ACC112 (cell line): ENCODE results near the gene NFATC2IP.
"Not testable (repeated sequence)": the region's sequence is repeated elsewhere in the genome, so short reads cannot be mapped to it uniquely, and the experiment has no call there.

Experiments
- H2AFZ ChIP-seq: fragments of 200-600 bp; sonication (generic); one replicate; pipeline ENCODE4 v1.6.0; 2017; ENCODE audit warnings: antibody characterized with exemption, low read length; ENCODE audit not compliant: unreplicated experiment
- H3K27ac ChIP-seq: fragments of 200-600 bp; sonication (generic); 2 replicates; pipeline ENCODE4 v1.5.1; 2014; ENCODE audit warnings: low read depth, mild to moderate bottlenecking, antibody characterized with exemption, low read length, moderate library complexity
- H3K27me3 ChIP-seq: fragments of 200-600 bp; sonication (generic); 2 replicates; pipeline ENCODE4 v1.6.1; 2014; ENCODE audit warnings: mild to moderate bottlenecking, antibody characterized with exemption, low read length, moderate library complexity, mixed read lengths; ENCODE audit not compliant: insufficient read depth
- H3K36me3 ChIP-seq: fragments of 200-600 bp; sonication (generic); 2 replicates; pipeline ENCODE4 v1.6.1; 2016; ENCODE audit warnings: mild to moderate bottlenecking, antibody characterized with exemption, low read length, moderate library complexity, mixed read lengths; ENCODE audit not compliant: insufficient read depth
- H3K4me1 ChIP-seq: fragments of 200-600 bp; sonication (generic); one replicate; pipeline ENCODE4 v1.6.1; 2016; ENCODE audit warnings: low read length, mixed read lengths; ENCODE audit not compliant: insufficient read depth, unreplicated experiment, control insufficient read depth
- H3K4me3 ChIP-seq: fragments of 200-600 bp; sonication (generic); 2 replicates; pipeline ENCODE4 v1.5.1; 2014; ENCODE audit warnings: mild to moderate bottlenecking, low read depth, low read length
- H3K79me2 ChIP-seq: fragments of 200-600 bp; sonication (generic); one replicate; pipeline ENCODE4 v1.6.0; 2016; ENCODE audit warnings: low read length; ENCODE audit not compliant: control insufficient read depth, unreplicated experiment, insufficient read depth

Gene NFATC2IP

DNA sequence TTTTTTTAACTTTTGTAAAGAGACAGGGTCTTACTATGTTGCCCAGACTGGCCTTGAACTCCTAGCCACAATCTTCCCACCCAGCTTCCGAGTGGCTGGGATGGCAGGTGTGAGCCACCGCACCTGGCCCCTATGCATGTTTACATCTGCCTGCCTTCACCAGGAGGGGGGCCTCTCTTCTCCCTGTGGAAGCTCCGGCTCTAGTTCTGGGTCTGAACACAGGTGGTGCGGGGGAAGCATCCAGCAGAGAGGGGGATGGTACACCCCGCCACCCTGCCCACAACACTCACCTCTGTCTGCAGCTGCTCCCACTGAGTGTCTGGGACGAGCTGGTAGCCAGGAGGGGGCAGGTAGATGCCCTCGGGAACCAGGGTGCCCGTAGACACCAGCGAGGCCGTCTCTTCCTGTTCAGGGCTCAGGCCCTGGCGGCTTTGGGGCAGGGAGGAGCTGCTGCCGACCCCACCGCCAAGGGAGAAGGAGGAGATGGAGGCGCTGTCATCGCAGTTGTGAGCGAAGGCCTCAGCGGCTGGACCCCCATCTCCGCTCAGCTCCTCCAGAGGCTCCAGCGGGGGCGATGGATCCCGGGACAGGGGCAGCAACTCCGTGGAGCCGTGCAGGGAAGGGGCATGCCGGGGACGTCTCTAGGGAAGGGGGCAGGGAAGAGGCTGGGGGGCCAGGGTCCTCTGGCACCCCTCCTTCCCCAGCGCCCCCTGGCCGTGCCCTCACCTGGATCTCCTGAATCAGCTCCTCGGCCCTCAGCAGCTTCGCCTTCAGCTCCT is 36.6 kb upstream of the NFATC2IP start:
- no peaks in the 10 kb centered on the region for H3K27me3 ChIP-seq
- peaks cover 4% of the 10 kb centered on the region; the same call in 1 of the 2 replicates for H3K36me3 ChIP-seq
- no peak overlapping the region for H3K4me3 ChIP-seq
- no peak overlapping the region for H2AFZ ChIP-seq
- peaks cover 4% of the 10 kb centered on the region for H3K4me1 ChIP-seq
- no peaks in the 10 kb centered on the region for H3K79me2 ChIP-seq
- no peak overlapping the region for H3K27ac ChIP-seq

- H3K4me3 ChIP-seq, result no peak overlapping the region
- H3K27me3 ChIP-seq, result no peaks in the 10 kb centered on the region
- no peaks in the 10 kb centered on the region for H3K79me2 ChIP-seq
- H3K36me3 ChIP-seq, result peaks cover 4% of the 10 kb centered on the region; the same call in 1 of the 2 replicates
- H2AFZ ChIP-seq, result no peak overlapping the region
- H3K27ac ChIP-seq, result no peak overlapping the region
- H3K4me1 ChIP-seq, result peaks cover 4% of the 10 kb centered on the region
Observed at GRCh38 chr16:28915181-28915580, 35.6 kb upstream of the NFATC2IP start.

DNA sequence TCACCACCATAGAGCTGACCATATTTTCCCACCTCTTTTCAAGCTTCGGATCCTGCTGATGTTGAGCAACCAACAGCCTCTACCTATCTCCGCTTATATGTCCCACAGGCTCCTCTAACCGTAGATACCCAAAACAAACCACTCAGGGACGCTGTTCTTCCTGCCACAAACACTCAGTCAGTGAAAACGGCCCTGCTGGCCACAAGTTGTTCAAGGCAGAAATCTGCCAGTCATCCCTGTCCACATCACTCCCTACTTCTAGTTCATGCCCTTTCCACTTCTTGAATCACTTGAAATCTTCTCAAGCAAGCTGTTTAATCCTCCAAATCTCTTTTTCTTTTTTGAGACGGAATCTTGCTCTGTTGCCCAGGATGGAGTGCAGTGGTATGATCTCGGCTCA is 33.6 kb upstream of the NFATC2IP start:
- H3K36me3 ChIP-seq, result peaks cover 4% of the 10 kb centered on the region; the same call in 1 of the 2 replicates
- no peak overlapping the region for H3K4me3 ChIP-seq
- H2AFZ ChIP-seq, result no peak overlapping the region
- peaks cover 4% of the 10 kb centered on the region for H3K4me1 ChIP-seq
- H3K27me3 ChIP-seq, result no peaks in the 10 kb centered on the region
- H3K27ac ChIP-seq, result no peak overlapping the region
- no peaks in the 10 kb centered on the region for H3K79me2 ChIP-seq

GRCh38 chr16:28918698-28919097 is 32.0 kb upstream of the NFATC2IP start:
- no peaks in the 10 kb centered on the region for H3K79me2 ChIP-seq
- no peak overlapping the region for H2AFZ ChIP-seq
- no peak overlapping the region for H3K27ac ChIP-seq
- peaks cover 4% of the 10 kb centered on the region; the same call in 1 of the 2 replicates for H3K36me3 ChIP-seq
- H3K4me1 ChIP-seq, result peaks cover 4% of the 10 kb centered on the region
- H3K27me3 ChIP-seq, result no peaks in the 10 kb centered on the region
- H3K4me3 ChIP-seq, result no peak overlapping the region

- H3K36me3 ChIP-seq, result no peaks in the 10 kb centered on the region
- H3K4me3 ChIP-seq, result no peak overlapping the region
- H3K79me2 ChIP-seq, result no peaks in the 10 kb centered on the region
- H2AFZ ChIP-seq, result no peak overlapping the region
- no peak overlapping the region for H3K27ac ChIP-seq
- H3K4me1 ChIP-seq, result peaks cover 4% of the 10 kb centered on the region
- no peaks in the 10 kb centered on the region for H3K27me3 ChIP-seq
Observed at GRCh38 chr16:28923231-28923587, 27.5 kb upstream of the NFATC2IP start.

- H3K79me2 ChIP-seq, result no peaks in the 10 kb centered on the region
- no peaks in the 10 kb centered on the region for H3K27me3 ChIP-seq
- peaks cover 4% of the 10 kb centered on the region for H3K4me1 ChIP-seq
- no peak overlapping the region for H3K27ac ChIP-seq
- no peaks in the 10 kb centered on the region for H3K36me3 ChIP-seq
- H2AFZ ChIP-seq, result no peak overlapping the region
- H3K4me3 ChIP-seq, result no peak overlapping the region
Observed at GRCh38 chr16:28923652-28924398, 26.9 kb upstream of the NFATC2IP start.

- peak overlapping the region; percentile 84 for H3K4me3 ChIP-seq
- H3K4me1 ChIP-seq, result peaks cover 4% of the 10 kb centered on the region
- no peak overlapping the region for H3K27ac ChIP-seq
Observed at GRCh38 chr16:28924399-28924761, 26.4 kb upstream of the NFATC2IP start.

DNA sequence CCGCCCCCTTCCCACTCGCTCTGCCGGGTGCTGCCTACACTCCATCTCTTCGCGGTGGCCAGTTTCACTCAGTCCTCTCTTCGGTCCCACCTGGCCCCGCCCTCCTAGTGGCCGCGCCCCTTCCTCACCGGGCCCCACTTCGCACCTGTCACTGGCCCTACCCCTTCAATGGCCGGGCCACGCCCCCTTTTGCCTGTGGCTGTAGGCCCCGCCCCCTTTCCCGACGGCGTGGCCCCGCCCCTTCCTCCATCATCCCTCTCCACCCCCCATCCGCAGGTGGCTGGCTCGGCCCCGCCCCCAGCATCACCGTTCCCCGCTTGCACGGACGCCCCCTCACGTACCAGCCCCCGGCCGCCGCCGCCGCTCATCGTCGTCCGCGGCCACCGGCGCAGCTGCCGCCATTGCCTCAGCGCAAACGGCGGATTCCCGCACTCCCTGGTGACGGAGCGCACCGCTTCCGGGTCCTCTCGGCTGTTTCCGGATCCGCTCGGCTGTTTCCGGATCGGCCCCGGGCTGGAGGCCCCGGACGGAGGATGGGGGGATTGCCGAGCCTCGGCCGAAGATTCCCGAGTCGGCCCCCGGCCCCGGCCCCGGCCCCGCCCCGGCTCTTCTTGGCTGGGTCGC is 25.9 kb upstream of the NFATC2IP start, which contains the start of gene RABEP2:
RABEP2 (minus strand) TSS at position 477 of the 624 bp plus-strand sequence; CDS start at position 402, 75 bp downstream.
- Histone ChIP-seq H3K4me3 (peak within 1 kb of the TSS; percentile 84), H2AFZ (peak within 1 kb of the TSS; percentile 76), H3K36me3 (no peaks in the 10 kb centered on the region), H3K27ac (peak within 1 kb of the TSS; percentile 85), H3K79me2 (no peaks in the 10 kb centered on the region), H3K4me1 (peaks cover 4% of the 10 kb centered on the region), H3K27me3 (no peaks in the 10 kb centered on the region)

More at GRCh38 chr16:28924399-28924761, 26.4 kb upstream of the NFATC2IP start:
- Histone ChIP-seq H3K79me2 (no peaks in the 10 kb centered on the region), H3K27me3 (no peaks in the 10 kb centered on the region), H2AFZ (no peak overlapping the region), H3K36me3 (no peaks in the 10 kb centered on the region)

GRCh38 chr16:28925386-28926228 is 25.1 kb upstream of the NFATC2IP start:
- Histone ChIP-seq H2AFZ (peak overlapping the region; percentile 76), H3K27me3 (no peaks in the 10 kb centered on the region), H3K4me3 (peak overlapping the region; percentile 84), H3K79me2 (no peaks in the 10 kb centered on the region), H3K4me1 (peaks cover 4% of the 10 kb centered on the region), H3K27ac (peak overlapping the region; percentile 85), H3K36me3 (no peaks in the 10 kb centered on the region)

- H3K4me3 ChIP-seq, result peak overlapping the region; percentile 84
- not testable (repeated sequence) for H2AFZ ChIP-seq, H3K4me1 ChIP-seq, H3K79me2 ChIP-seq, H3K36me3 ChIP-seq, H3K27ac ChIP-seq, H3K27me3 ChIP-seq
Observed at GRCh38 chr16:28926284-28926683, 24.5 kb upstream of the NFATC2IP start.
